Kidney (tissue), 14 donors: ENCODE results near the gene RARRES1. TPM values are rescaled to one million over a fixed set of nuclear protein-coding genes. Genes with fewer than 3 reads are reported as not detected.

ENCODE experiments used
- DNase-seq, 5 donors: peaks; one replicate each; pipeline ENCODE4 v3.0.0-alpha.2; 2013 to 2020
- FAIRE-seq: peaks from 2 replicates; lab custom pipeline; 2012; peaks lifted over from hg19 to GRCh38; lab: Jason Lieb, UNC
- H3K27ac ChIP-seq, 2 donors: one replicate each; pipeline ENCODE4 v1.7.0; 2013; ENCODE audit warnings: low read depth in 2 of 2, low read length in 2 of 2, inconsistent platforms in 1 of 2
- H3K27me3 ChIP-seq: one replicate; pipeline ENCODE4 v1.7.1; 2013; ENCODE audit warnings: low read length, inconsistent platforms; ENCODE audit not compliant: control insufficient read depth, insufficient read depth
- H3K36me3 ChIP-seq, 3 donors: one replicate each; pipeline versions ENCODE4 v1.7.0 to v1.7.1; 2013; ENCODE audit warnings: low read length in 3 of 3, control low read depth in 1 of 3, inconsistent platforms in 1 of 3; ENCODE audit not compliant: insufficient read depth in 3 of 3, control insufficient read depth in 2 of 3
- H3K4me1 ChIP-seq, 3 donors: one replicate each; pipeline versions ENCODE4 v1.7.0 to v1.7.1; 2013; ENCODE audit warnings: low read length in 3 of 3, inconsistent platforms in 1 of 3, low read depth in 1 of 3; ENCODE audit not compliant: control insufficient read depth in 2 of 3, insufficient read depth in 2 of 3
- H3K4me3 ChIP-seq, 3 donors: one replicate each; pipeline versions ENCODE4 v1.7.0 to v1.8.1; 2013; ENCODE audit warnings: low read length in 3 of 3, control low read depth in 1 of 3, inconsistent platforms in 1 of 3
- H3K9ac ChIP-seq, 3 donors: one replicate each; pipeline versions ENCODE4 v1.7.0 to v1.7.1; 2013; ENCODE audit warnings: low read length in 3 of 3, control low read depth in 1 of 3, inconsistent platforms in 1 of 3
- H3K9me3 ChIP-seq, 3 donors: one replicate each; pipeline versions ENCODE4 v1.7.0 to v1.7.1; 2013; ENCODE audit warnings: low read length in 3 of 3, control low read depth in 1 of 3, inconsistent platforms in 1 of 3; ENCODE audit not compliant: control insufficient read depth in 2 of 3, insufficient read depth in 1 of 3
- intact Hi-C: fragments of 100-400 bp; cut with DNase I; formaldehyde crosslinking; loops from one replicate; pipeline ENCODE4 v1.11.1; 2022
- polyA plus RNA-seq: library from polyadenylated mRNA; stranded (reverse); fragments of 350-450 nt; fragmentation: Illumina TruSeq; extraction: RNeasy Lipid Tissue Mini Kit (QIAGEN cat#74804); gene quantifications from one replicate; pipeline ENCODE4 v1.2.3, GENCODE V29; 2014; ENCODE audit warnings: low read depth, low replicate concordance; ENCODE audit not compliant: insufficient read depth
- total RNA-seq: library from RNA; stranded (reverse); fragmentation: NEBNext Ultra II Directional; extraction: Animal tissue kit (Norgen Biotek cat#: 25700); gene quantifications from one replicate; pipeline ENCODE4 v1.2.1, GENCODE V29; 2021
- TF ChIP-seq, protein P1 (sequence below): IDR thresholded peaks from 3 replicates; pipeline ENCODE4 v1.5.1; 2012; ENCODE audit warnings: mild to moderate bottlenecking, moderate library complexity, borderline replicate concordance; ENCODE audit not compliant: insufficient read depth; ENCODE audit errors: extremely low read depth
- donor health status: control.
- donor health status: control.
- donor health status: control.
- donor health status: control.
- donor health status: control.
- donor health status: DM: yes; HTN: yes; CAD: no.
- donor health status: Normal renal cell carcinoma (clear cell type).

Gene RARRES1
- total and polyA plus RNA-seq, 2 donors from 2014 or later = 10.3 to 94.0 TPM

DNA sequence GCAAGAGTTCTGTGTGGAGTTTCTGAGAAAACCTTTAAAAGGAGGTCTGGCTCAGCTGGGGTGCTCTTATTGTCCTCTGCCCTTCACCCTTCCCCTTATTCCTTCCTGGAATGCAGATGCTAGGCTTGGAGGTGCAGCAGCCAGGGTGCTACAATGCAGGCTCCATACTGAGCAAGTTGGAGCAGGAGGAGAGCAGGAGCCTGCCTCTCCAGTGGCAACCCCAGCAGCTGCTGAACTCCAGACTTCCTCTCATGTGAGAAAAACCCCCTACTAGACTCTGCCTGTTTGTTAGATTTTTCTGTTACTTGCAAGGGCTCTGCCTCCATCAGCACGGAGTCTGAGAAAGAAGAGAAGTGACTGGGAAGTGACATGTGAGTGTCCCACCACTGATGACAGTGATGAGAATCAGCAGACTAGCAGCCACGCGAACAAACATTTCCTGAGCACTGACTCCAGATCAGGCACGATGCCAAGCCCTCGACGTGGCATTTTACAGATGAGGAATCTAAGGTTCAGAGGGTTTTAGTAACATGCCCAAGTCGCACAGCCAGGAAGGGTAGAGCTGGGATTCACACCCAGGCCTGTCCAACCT lies 16.1 kb upstream of the RARRES1 start:
- peaks cover 0 to 4% (median 0%) of the 10 kb centered on the region in 3 donors for H3K4me1 ChIP-seq
- no peak overlapping the region for H3K4me3 ChIP-seq
- H3K27ac ChIP-seq = no peak overlapping the region
- TF ChIP-seq, protein P1, sequence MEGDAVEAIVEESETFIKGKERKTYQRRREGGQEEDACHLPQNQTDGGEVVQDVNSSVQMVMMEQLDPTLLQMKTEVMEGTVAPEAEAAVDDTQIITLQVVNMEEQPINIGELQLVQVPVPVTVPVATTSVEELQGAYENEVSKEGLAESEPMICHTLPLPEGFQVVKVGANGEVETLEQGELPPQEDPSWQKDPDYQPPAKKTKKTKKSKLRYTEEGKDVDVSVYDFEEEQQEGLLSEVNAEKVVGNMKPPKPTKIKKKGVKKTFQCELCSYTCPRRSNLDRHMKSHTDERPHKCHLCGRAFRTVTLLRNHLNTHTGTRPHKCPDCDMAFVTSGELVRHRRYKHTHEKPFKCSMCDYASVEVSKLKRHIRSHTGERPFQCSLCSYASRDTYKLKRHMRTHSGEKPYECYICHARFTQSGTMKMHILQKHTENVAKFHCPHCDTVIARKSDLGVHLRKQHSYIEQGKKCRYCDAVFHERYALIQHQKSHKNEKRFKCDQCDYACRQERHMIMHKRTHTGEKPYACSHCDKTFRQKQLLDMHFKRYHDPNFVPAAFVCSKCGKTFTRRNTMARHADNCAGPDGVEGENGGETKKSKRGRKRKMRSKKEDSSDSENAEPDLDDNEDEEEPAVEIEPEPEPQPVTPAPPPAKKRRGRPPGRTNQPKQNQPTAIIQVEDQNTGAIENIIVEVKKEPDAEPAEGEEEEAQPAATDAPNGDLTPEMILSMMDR = no peak
- intact Hi-C loops = no loop called here
- FAIRE-seq (no peak), DNase-seq (peak in 1 of 5 donors; percentile 77)
- no peak overlapping the region for H3K9ac ChIP-seq
- peaks cover 0 to 6% (median 0%) of the 10 kb centered on the region in 3 donors for H3K36me3 ChIP-seq
- no peaks in the 10 kb centered on the region for H3K27me3 ChIP-seq
- no peaks in the 10 kb centered on the region for H3K9me3 ChIP-seq

DNA sequence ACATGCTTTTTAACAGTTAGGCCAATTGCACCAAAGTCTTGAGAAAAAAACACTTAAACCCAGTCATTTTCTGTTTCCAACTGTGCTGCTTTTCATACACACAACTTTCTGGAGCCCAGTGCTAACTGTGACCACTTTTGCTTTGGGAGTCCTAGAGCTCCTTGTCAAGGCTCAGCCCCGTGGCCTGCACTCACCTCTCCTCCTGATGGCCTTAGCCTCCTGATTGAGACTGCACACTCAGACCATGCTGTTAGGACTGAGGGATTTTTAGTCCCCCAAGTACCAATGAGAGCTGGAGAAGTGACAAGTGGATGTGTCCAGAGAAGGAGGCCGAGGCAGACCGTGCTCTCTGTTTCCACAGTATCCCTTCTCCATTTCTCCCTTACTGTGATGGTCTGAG lies 15.2 kb upstream of the RARRES1 start:
- Histone ChIP-seq H3K4me1 (peaks cover 0 to 4% (median 0%) of the 10 kb centered on the region in 3 donors), H3K27me3 (no peaks in the 10 kb centered on the region), H3K27ac (no peak overlapping the region), H3K9ac (no peak overlapping the region), H3K4me3 (no peak overlapping the region), H3K36me3 (peaks cover 0 to 6% (median 0%) of the 10 kb centered on the region in 3 donors), H3K9me3 (no peaks in the 10 kb centered on the region)
- intact Hi-C loops = no loop called here
- no peak for FAIRE-seq
- TF ChIP-seq, protein P1 = no peak
- DNase-seq = no peak

DNA sequence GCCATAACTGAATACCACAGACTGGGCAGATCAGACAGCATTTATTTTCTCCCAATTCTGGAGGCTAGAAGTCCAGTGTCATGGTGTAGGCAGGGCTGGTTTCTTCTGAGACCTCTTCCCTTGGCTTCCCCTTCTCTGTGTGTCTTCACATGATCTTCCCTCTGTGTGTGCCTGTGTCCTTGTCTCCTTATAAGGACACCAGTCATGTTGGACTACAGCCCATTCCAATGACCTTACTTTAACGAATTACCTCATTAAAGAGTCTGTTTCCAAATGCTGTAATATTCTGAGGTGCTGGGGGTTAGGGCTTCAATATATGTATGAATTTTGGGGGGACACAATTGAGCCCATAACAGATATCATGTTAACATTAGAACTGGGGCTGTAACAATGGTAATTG lies 13.3 kb upstream of the RARRES1 start:
- no peak overlapping the region for H3K4me3 ChIP-seq
- no peak for FAIRE-seq
- H3K27me3 ChIP-seq = no peaks in the 10 kb centered on the region
- DNase-seq = no peak
- no peak overlapping the region for H3K9ac ChIP-seq
- H3K27ac ChIP-seq = no peak overlapping the region
- peaks cover 0 to 4% (median 0%) of the 10 kb centered on the region in 3 donors for H3K4me1 ChIP-seq
- no peaks in the 10 kb centered on the region for H3K9me3 ChIP-seq
- intact Hi-C loops = no loop called here
- peaks cover 0 to 6% (median 0%) of the 10 kb centered on the region in 3 donors for H3K36me3 ChIP-seq
- TF ChIP-seq, protein P1 = no peak
